Right cardiac atrium (tissue), 5 donors: Measurements from ENCODE around the gene DENND2D. TPM values are rescaled to one million over a fixed set of nuclear protein-coding genes. Genes with fewer than 3 reads are reported as not detected.

Experiments
- ATAC-seq, 2 donors: fragments of 200-7000 bp; cut with Tn5 transposase; one replicate each; pipeline versions ENCODE4 v1.8.0 to v1.9.1; 2020; ENCODE audit warnings: moderate library complexity in 2 of 2, mild to moderate bottlenecking in 1 of 2
- DNase-seq, 3 donors: peaks; one replicate each; pipeline ENCODE4 v3.0.0-alpha.2; 2020
- H3K27ac ChIP-seq: one replicate; pipeline ENCODE4 v1.5.1; 2013; ENCODE audit warnings: mild to moderate bottlenecking, low read length, control low read depth, moderate library complexity
- H3K27me3 ChIP-seq: one replicate; pipeline ENCODE4 v1.6.1; 2013; ENCODE audit not compliant: control insufficient read depth, insufficient read depth
- H3K4me1 ChIP-seq: one replicate; pipeline ENCODE4 v1.6.1; 2013; ENCODE audit warnings: low read length; ENCODE audit not compliant: control insufficient read depth, insufficient read depth
- H3K4me3 ChIP-seq: one replicate; pipeline ENCODE4 v1.5.1; 2013; ENCODE audit warnings: low read length, control low read depth
- H3K9me3 ChIP-seq: one replicate; pipeline ENCODE4 v1.6.1; 2013; ENCODE audit warnings: low read length; ENCODE audit not compliant: control insufficient read depth
- WGBS: extraction: QIAGEN DNeasy Blood & Tissue Kit; methylation state at CpG from one replicate; pipeline ENCODE4 v1.1.7; 2013; 5-methylcytosine and 5-hydroxymethylcytosine counted together
- intact Hi-C, 4 donors: fragments of 100-400 bp; cut with DNase I; formaldehyde crosslinking; loops; one replicate each; pipeline versions ENCODE4 v1.11.0 to v1.14.0; 2022 to 2023
- polyA plus RNA-seq: library from polyadenylated mRNA; stranded (reverse); fragments of 200-250 nt; gene quantifications from one replicate; pipeline ENCODE4 v1.2.3, GENCODE V29; 2013
- total RNA-seq, 4 donors: library from RNA; stranded (reverse); fragmentation: NEBNext Ultra II Directional; extraction: Animal tissue kit (Norgen Biotek cat#: 25700); gene quantifications; one replicate each; pipeline ENCODE4 v1.2.1, GENCODE V29; 2021
- donor health status: healthy with polysubstance abuse.
- donor health status: DM: no; HTN: yes; CAD: no.
- donor health status: DM: no; HTN: no; CAD: no.
- donor health status: DM: no; HTN: yes; CAD: no; lungs with severe emphysema.
- donor health status: DM: yes; HTN: yes; CAD: no.

Gene DENND2D
- total and polyA plus RNA-seq, 5 donors: 2.1 to 4.5 (median 3.9) TPM

GRCh38 chr1:111191496-111191895 is 8.9 kb downstream of the DENND2D start:
- Histone ChIP-seq H3K4me3 (no peak overlapping the region), H3K9me3 (no peaks in the 10 kb centered on the region), H3K4me1 (peaks cover 6% of the 10 kb centered on the region), H3K27me3 (no peaks in the 10 kb centered on the region), H3K27ac (peak overlapping the region; percentile 33)
- intact Hi-C loops: no loop called here
- 46% methylated on average over 3 of the region's 3 CpGs for WGBS
- no peak for DNase-seq
- ATAC-seq: no peak

GRCh38 chr1:111190931-111191451 is 9.5 kb downstream of the DENND2D start:
- WGBS: 71% methylated on average over 2 of the region's 2 CpGs
- no peaks in the 10 kb centered on the region for H3K27me3 ChIP-seq
- ATAC-seq (peak; percentile 68 to 76), DNase-seq (peak in 2 of 3 donors; percentile 60 to 66)
- peak overlapping the region; percentile 6 for H3K27ac ChIP-seq
- no peaks in the 10 kb centered on the region for H3K9me3 ChIP-seq
- peaks cover 6% of the 10 kb centered on the region for H3K4me1 ChIP-seq
- H3K4me3 ChIP-seq: no peak overlapping the region
- intact Hi-C loops: no loop called here

DNA sequence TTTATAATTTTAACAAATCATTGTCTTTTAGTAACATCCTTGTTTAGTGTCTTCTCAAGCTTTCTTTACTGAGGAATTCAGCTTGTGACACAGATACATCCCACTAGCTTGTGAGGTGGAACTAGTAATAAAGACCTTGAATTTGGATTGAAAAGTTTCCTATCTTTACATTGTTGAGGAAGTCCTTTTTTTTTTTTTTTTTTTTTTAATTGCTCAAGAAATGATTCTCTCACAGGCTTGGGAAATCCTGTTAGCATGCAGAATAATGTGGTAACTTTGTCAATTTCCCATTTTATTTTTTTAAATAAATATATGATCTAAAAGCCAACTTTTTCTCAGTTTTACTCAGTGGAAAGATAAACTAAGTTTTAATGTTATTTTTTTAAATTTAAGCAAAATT is 15.8 kb downstream of the DENND2D start:
- no peak for ATAC-seq
- H3K27me3 ChIP-seq: no peaks in the 10 kb centered on the region
- H3K27ac ChIP-seq: no peak overlapping the region

GRCh38 chr1:111183308-111184069 is 17.0 kb downstream of the DENND2D start:
- no peaks in the 10 kb centered on the region for H3K9me3 ChIP-seq
- DNase-seq: no peak
- intact Hi-C loops: no loop called here
- WGBS: 94% methylated on average over 6 of the region's 6 CpGs
- no peaks in the 10 kb centered on the region for H3K27me3 ChIP-seq
- no peak overlapping the region for H3K4me3 ChIP-seq
- ATAC-seq: no peak
- H3K27ac ChIP-seq: no peak overlapping the region
- H3K4me1 ChIP-seq: no peaks in the 10 kb centered on the region

More for the DNA sequence above, 15.8 kb downstream of the DENND2D start:
- Histone ChIP-seq H3K9me3 (no peaks in the 10 kb centered on the region), H3K4me1 (no peaks in the 10 kb centered on the region), H3K4me3 (no peak overlapping the region)
- intact Hi-C loops: no loop called here
- DNase-seq: no peak

DNA sequence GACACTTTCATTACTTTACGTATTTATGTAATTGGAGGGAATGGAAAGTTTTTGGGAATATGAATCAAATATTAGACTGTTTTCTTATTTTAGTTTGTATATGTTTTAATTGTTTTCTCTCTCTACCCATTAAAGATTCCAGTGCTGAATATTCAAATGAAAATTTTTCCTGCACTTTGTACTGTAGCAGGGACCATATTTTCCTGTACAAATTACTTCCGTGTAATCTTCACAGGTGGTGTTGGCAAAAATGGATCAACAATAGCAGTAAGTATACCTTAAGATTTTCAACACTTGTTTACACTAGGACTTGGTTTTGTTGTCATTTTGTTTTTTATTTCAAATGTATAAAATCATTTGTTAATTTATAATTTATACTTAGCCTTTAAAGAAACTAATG is 18.4 kb downstream of the DENND2D start:
- intact Hi-C loops: no loop called here
- 97% methylated on average over 2 of the region's 2 CpGs for WGBS
- ATAC-seq (no peak), DNase-seq (no peak)
- no peaks in the 10 kb centered on the region for H3K9me3 ChIP-seq
- no peaks in the 10 kb centered on the region for H3K4me1 ChIP-seq
- no peak overlapping the region for H3K27ac ChIP-seq
- no peak overlapping the region for H3K4me3 ChIP-seq
- H3K27me3 ChIP-seq: no peaks in the 10 kb centered on the region

GRCh38 chr1:111179968-111180533 is 20.4 kb downstream of the DENND2D start:
- ATAC-seq (no peak), DNase-seq (no peak)
- Histone ChIP-seq H3K27me3 (no peaks in the 10 kb centered on the region), H3K9me3 (no peaks in the 10 kb centered on the region), H3K4me1 (no peaks in the 10 kb centered on the region), H3K27ac (no peak overlapping the region), H3K4me3 (no peak overlapping the region)
- intact Hi-C loops: no loop called here

DNA sequence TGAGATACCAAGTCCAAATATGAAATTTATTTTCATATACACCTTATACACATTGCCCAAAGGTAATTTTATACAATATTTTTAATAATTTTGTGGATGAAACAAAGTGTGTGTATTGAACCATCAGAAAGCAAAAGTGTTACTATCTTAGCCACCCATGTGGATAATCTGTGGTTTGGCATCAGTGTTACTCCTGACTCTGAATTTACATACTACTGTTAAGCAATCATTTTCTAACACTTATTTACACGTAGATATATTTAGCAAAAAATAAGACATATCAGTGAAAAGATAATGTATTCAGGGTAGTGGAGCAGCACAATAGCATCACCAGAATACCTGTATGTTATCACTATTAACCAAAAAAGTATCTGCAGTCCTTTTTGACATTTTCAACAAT is 23.8 kb downstream of the DENND2D start:
- intact Hi-C loops: no loop called here
- DNase-seq (no peak), ATAC-seq (no peak)
- WGBS: 47% methylated on average over 1 of the region's 1 CpG
- no peak overlapping the region for H3K27ac ChIP-seq
- no peaks in the 10 kb centered on the region for H3K9me3 ChIP-seq
- no peak overlapping the region for H3K4me3 ChIP-seq
- H3K27me3 ChIP-seq: no peaks in the 10 kb centered on the region
- no peaks in the 10 kb centered on the region for H3K4me1 ChIP-seq

DNA sequence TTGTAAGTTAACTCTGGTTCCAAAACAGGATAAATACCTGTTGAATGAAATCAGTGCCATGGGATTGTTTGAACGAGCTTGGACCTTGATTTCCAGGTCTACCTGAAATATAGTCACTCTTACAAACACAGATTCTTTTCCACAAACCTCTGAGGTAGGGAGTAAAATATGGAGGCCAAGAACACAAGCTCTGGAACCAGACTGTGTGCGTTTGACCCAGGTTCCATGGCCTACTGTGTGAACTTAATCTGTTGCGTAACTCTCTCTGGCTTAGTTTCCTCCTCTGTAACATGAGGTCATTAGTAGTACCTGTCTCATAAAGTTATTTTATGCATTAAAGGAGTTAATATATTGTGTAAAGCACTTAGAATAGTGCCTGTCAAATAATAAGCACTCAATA is 25.1 kb downstream of the DENND2D start:
- no peak overlapping the region for H3K4me3 ChIP-seq
- WGBS: 95% methylated on average over 3 of the region's 3 CpGs
- intact Hi-C loops: no loop called here
- no peaks in the 10 kb centered on the region for H3K27me3 ChIP-seq
- no peak for DNase-seq
- no peaks in the 10 kb centered on the region for H3K4me1 ChIP-seq
- H3K27ac ChIP-seq: no peak overlapping the region
- ATAC-seq: no peak
- H3K9me3 ChIP-seq: no peaks in the 10 kb centered on the region

DNA sequence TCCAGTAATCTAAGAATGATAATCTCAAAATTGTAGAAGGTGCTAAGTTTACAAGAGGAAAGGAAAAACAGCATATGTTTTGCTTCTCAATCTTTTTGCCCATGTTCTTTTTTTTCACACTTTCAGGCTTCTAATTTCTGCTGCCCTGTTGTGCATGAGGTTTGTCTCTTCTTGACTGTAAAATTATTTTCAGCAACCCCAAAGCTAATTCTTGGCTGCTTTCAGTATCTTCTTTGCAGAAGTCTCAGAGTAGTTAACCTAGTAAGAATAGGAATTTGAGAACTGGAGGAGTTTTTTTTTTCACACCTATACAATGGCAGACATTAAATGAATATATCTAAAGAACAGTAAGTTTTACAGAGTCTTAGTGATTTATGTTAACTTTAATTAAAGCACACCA is 26.4 kb downstream of the DENND2D start:
- intact Hi-C loops: no loop called here
- Histone ChIP-seq H3K9me3 (no peaks in the 10 kb centered on the region), H3K4me3 (no peak overlapping the region), H3K27me3 (no peaks in the 10 kb centered on the region), H3K4me1 (no peaks in the 10 kb centered on the region), H3K27ac (no peak overlapping the region)
- DNase-seq: no peak
- no peak for ATAC-seq

- ATAC-seq (no peak), DNase-seq (no peak)
- no peak overlapping the region for H3K27ac ChIP-seq
- no peaks in the 10 kb centered on the region for H3K27me3 ChIP-seq
- no peaks in the 10 kb centered on the region for H3K4me1 ChIP-seq
- H3K4me3 ChIP-seq: no peak overlapping the region
- intact Hi-C loops: no loop called here
- no peaks in the 10 kb centered on the region for H3K9me3 ChIP-seq
Measured at GRCh38 chr1:111172463-111172862, 28.0 kb downstream of the DENND2D start.

DNA sequence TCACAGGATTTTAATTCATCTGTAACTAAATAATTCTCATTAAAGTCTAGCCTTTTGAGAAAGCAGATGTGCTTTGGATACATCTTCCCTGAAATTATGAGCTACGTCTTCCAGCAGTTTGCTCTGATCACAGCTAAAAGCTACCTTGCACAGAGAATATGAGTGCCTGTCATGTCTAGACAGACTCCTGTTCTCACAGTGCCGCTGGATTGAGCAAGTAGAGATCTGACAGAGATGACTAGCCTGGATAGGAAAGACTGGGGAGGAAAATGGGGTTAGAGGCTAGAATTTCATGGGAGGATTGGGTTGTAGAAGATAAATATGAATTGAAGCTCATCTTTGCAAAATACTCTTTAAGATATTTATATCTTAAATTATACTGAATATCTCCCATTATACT is 36.3 kb downstream of the DENND2D start:
- ATAC-seq: no peak
- DNase-seq: no peak
- intact Hi-C loops: no loop called here
- WGBS: 94% methylated on average over 2 of the region's 2 CpGs
- H3K4me1 ChIP-seq: peaks cover 3% of the 10 kb centered on the region
- H3K4me3 ChIP-seq: no peak overlapping the region
- no peaks in the 10 kb centered on the region for H3K27me3 ChIP-seq
- no peaks in the 10 kb centered on the region for H3K9me3 ChIP-seq
- H3K27ac ChIP-seq: no peak overlapping the region
